HG03354 (cell line): ENCODE results near the gene TFAM.
A peak's percentile ranks its signal among the peaks of the same experiment; 100 is the strongest.

Experiments
- ATAC-seq: cut with Tn5 transposase; IDR thresholded peaks from one replicate; pipeline ENCODE4 v1.9.1; 2021; ENCODE audit warnings: mild to moderate bottlenecking; ENCODE audit not compliant: unreplicated experiment, poor library complexity, severe bottlenecking

Gene TFAM

DNA sequence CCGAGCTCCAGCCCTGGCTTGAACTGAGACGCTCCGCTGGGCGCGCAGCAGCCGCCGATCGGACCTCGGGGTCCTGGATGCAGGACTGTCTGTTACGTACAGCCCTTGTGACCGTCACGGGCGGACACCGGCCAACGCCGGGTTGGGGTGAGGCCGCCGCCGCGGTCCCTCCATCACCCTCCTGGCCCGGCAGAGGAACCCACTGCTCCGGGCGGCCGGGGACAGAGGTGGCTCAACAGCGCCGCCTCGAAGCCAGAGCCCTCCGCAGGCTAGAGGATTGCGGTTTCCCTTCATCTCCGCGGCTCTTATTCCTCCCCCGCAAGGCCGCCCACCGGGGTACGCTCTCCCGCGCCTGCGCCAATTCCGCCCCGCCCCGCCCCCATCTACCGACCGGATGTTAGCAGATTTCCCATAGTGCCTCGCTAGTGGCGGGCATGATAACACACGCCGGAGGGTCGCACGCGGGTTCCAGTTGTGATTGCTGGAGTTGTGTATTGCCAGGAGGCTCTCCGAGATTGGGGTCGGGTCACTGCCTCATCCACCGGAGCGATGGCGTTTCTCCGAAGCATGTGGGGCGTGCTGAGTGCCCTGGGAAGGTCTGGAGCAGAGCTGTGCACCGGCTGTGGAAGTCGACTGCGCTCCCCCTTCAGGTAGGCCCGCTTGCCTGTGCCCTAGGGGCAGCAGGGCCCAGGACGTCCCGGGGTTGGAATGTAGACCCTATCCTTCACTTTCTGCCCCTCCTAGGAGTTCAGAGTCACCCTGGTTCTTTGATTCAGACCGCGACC, at the start of gene TFAM:
TSS of gene TFAM (plus strand) at position 412 of the 785 bp plus-strand sequence. CDS start at position 550, 138 bp downstream.
- ATAC-seq: peak; percentile 82

DNA sequence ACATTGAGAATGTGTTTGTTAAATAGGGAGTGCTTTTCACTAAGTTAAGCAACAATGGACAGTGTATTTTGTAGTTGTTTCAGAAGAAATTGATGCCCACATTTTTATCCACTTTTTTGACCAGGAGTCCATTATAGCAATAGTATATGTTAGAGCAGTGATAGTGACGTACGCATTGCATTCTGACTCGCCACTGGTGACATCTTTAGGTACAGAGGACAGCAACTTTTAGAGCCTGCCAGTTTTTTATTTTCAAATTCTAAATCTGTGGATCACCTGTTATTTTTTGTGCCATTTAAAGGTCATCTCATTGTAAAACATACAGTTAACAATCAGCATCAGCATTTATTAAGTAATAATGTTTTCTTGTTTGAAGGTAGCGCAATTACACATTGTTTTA, 49.0 kb upstream of the TFAM start:
- ATAC-seq: no peak

DNA sequence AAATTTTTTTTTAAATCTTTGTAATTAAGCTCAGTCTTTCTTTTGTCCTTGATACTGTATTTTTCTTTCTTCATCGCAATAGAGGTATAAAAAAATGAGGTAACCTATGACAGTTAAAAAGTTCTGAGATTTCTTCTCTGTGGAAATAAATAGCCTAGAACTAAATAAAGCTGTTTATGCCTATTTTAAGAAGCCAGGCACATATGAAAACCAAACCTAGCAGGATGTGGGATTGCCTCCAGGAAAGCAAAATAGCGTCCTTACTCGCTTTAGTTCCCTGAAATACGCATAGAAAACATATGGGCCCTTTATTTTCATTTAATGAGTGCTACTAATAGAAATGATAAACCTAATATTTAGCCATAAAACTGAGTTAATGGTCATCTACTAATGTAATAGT, 43.8 kb upstream of the TFAM start:
- no peak for ATAC-seq

GRCh38 chr10:58341947-58342346, 43.3 kb upstream of the TFAM start:
- ATAC-seq: no peak

DNA sequence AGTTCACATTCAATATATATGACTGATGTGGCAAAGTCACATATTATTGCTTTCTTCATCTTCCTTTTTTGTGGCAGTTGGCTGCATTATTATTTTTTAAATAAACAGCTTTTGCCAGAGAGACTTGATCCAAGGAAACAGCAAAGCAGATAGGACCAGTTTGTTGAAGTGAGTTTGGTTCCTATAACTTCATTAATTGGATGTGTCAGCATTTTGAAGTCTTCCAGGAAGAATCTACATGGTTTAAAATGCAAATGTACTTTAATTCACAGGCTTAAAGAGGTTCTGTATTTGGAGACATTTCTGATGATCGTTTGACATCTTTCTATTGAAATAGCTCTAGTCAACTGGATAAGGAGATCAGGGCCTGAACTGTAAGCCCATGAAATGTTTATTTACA, 37.2 kb upstream of the TFAM start:
- ATAC-seq: no peak

- ATAC-seq: no peak
Measured at GRCh38 chr10:58348571-58349033, 36.6 kb upstream of the TFAM start.

GRCh38 chr10:58350023-58350422, 35.2 kb upstream of the TFAM start:
- ATAC-seq: no peak

DNA sequence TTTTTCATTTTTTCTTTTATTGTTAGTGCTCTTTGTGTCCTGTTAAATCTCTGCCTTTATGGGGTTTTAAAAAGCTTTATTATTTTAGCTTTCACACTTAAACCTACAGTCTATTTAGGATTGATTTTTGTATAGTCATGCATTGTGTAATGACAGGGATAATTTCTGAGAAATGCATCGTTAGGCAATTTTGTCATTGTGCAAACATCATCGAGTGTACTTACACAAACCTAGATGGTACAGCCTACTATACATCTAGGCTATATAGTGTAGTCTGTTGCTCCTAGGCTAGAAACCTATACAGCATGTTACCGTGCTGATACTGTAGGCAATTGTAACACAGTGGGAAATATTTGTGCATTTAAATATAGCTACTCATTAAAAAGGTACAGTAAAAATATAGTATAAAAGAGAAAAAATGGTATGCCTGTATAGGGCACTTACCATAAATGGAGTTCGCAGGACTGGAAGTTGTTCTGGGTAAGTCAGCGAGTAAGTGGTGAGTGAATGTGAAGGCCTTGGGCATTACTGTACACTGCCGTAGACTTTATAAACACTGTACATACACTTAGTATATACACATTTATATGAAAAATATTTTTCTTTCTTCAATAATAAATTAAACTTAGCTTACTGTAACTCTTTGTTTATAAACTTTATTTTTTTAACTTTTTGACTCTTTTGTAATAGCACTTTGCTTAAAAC, 34.4 kb upstream of the TFAM start:
- ATAC-seq: no peak

GRCh38 chr10:58351616-58352578, 33.3 kb upstream of the TFAM start:
- no peak for ATAC-seq

- ATAC-seq: no peak
Measured at GRCh38 chr10:58352956-58353610, 32.1 kb upstream of the TFAM start.

- no peak for ATAC-seq
Measured at GRCh38 chr10:58356756-58357155, 28.5 kb upstream of the TFAM start.

- no peak for ATAC-seq
Measured at GRCh38 chr10:58358314-58358933, 26.8 kb upstream of the TFAM start.

DNA sequence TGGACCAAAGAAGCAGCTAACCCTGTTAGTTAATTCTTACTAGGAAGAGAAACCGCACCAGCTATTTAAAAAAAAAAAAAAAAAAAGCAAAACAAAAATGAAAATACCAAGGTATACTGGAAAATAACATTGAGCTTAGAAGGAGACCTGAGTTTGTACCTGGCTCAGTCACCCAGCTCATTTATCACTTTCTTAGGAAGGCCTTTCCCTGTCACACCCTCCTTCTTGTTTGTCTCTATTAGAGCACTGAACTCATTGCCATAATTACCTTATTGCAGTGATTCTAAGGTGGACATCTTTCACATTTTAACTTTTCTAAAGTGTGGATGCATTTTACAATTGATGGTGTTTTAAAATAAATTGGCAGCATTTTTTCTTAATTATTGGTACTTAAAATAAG, 26.3 kb upstream of the TFAM start:
- no peak for ATAC-seq

DNA sequence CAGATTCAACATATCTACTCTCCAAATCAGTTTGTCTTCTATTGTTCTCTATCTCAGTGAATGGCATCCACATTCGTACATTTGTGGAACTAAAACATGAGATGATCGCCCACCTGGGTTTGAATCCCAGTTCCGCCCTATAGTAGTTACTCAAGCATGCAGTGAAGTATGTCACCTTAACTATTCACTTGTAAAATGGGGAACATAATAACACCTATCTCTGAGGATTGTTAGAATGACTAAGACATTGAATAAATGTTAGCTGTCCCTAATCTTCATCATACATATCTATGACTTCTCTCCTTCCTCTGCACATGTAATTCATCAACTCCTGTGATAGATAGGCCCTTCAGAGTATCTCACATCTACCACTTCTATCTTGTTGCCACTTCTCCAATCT, 25.7 kb upstream of the TFAM start:
- ATAC-seq: no peak

DNA sequence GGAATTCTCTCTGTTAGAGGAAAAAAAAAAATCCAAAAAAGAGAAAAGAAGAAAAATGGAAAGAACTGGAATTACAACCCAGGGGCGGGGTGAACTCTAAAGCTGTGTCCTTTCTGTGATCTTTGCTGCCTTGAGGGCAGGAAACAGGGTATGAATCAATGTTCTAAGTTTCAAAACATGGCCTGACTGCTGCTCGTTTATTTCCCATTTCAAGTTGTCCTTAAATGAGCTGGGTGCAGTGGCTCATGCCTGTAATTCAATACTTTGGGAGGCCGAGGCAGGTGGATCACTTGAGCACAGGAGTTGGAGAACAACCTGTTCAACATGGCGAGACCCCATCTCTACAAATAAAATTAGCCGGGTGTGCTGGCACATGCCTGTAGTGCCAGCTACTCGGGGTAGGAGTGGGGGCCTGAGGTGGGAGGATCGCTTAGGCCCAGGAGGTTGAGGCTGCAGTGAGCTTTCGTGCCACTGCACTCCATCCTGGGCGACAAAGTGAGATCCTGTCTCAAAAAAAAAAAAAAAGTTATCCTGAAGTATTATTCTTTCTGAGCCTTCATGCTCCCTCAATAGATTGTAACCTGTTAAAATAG, 24.7 kb upstream of the TFAM start:
- no peak for ATAC-seq

DNA sequence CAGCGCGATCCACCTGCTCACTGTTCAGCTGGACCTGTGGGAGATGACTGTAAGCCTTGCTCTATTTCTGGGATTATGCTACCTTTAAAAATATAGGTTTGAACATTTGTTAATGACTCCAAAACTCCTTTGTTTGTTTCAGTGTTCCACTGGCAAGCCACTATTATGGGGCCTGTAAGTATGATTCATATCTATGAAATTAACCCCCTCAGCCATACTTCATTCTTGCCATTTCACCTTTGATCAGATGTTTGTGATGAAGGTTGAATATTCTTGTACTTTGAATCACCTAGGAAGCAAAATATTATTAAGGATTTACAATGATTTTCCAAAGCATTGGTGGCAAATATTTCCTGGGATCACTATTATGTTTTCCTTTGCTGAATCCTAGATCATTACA, 23.9 kb upstream of the TFAM start:
- ATAC-seq: no peak

- ATAC-seq: no peak
Measured at GRCh38 chr10:58362027-58362789, 23.0 kb upstream of the TFAM start.

DNA sequence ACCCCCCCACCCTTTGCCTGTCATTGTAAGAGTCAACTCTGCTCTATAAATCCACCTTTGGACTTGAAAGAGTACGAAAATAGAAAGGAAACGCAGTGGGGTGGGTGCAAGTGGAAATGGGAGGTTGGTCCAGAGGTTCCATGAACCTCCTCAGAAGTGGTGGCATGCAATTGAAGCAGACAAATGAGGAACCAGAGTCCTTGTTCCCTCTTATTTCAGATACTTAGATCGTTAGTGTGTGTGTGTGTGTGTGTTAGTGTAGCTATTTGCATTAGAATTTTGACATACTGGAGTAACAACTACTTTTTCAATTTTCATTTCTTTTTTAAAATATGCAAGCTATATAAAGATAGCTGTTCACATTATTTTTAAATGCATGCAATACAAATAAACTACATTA, 18.1 kb upstream of the TFAM start:
- no peak for ATAC-seq
